Suprapubic skin (tissue), 4 donors: ENCODE measurements around the gene AP1G2. TPM values are rescaled to one million over a fixed set of nuclear protein-coding genes. Genes with fewer than 3 reads are reported as not detected.
A peak's percentile ranks its signal among the peaks of the same experiment; 100 is the strongest.

Source experiments
- DNase-seq, 2 donors: peaks; one replicate each; pipeline ENCODE4 v3.0.0-alpha.2; 2019; ENCODE audit warnings: low spot score in 2 of 2
- H3K27ac ChIP-seq: fragments of 200-600 bp; sonication (generic); one replicate; pipeline ENCODE4 v1.5.1; 2019
- H3K27me3 ChIP-seq: fragments of 200-600 bp; sonication (generic); one replicate; pipeline ENCODE4 v1.5.1; 2019
- H3K36me3 ChIP-seq: fragments of 200-600 bp; sonication (generic); one replicate; pipeline ENCODE4 v1.5.1; 2019
- H3K4me1 ChIP-seq: fragments of 200-600 bp; sonication (generic); one replicate; pipeline ENCODE4 v1.5.1; 2019
- H3K4me3 ChIP-seq: fragments of 200-600 bp; sonication (generic); one replicate; pipeline ENCODE4 v1.5.1; 2019; ENCODE audit warnings: mild to moderate bottlenecking
- H3K9me3 ChIP-seq: fragments of 200-600 bp; sonication (generic); one replicate; pipeline ENCODE4 v1.5.1; 2019
- EP300 ChIP-seq: sonication (generic); formaldehyde crosslinking; IDR thresholded peaks from one replicate; pipeline ENCODE4 v1.6.1; 2017; ENCODE audit warnings: antibody characterized with exemption
- POLR2A ChIP-seq, 2 donors: fragments of 450-650 bp; IDR thresholded peaks; one replicate each; pipeline ENCODE4 v1.6.1; 2017; ENCODE audit warnings: antibody characterized with exemption in 2 of 2, mild to moderate bottlenecking in 2 of 2, moderate library complexity in 2 of 2
- POLR2AphosphoS5 ChIP-seq, 3 donors: sonication (generic); formaldehyde crosslinking; IDR thresholded peaks; one replicate each; pipeline ENCODE4 v1.6.1; 2017; ENCODE audit warnings: antibody characterized with exemption in 3 of 3
- WGBS: methylation state at CpG from one replicate; pipeline ENCODE4 v1.1.5; 2018; 5-methylcytosine and 5-hydroxymethylcytosine counted together
- total RNA-seq, 4 donors: library from RNA; depleted of rRNA; stranded (reverse); fragments of >200 nt; gene quantifications; one replicate each; pipeline ENCODE4 v1.1.0, GENCODE V29; 2016
- TF ChIP-seq, protein P1 (sequence below), 2 donors: fragments of 200-600 bp in 1 of 2; fragments of 450-650 bp in 1 of 2; sonication (generic) in 1 of 2; IDR thresholded peaks; one replicate each; pipeline ENCODE4 v1.5.1; 2016 to 2019; ENCODE audit warnings: antibody characterized with exemption in 2 of 2, mild to moderate bottlenecking in 1 of 2, moderate library complexity in 1 of 2

Gene AP1G2
- total RNA-seq, 4 donors from 2014 or later, result 117 to 415 (median 150) TPM

DNA sequence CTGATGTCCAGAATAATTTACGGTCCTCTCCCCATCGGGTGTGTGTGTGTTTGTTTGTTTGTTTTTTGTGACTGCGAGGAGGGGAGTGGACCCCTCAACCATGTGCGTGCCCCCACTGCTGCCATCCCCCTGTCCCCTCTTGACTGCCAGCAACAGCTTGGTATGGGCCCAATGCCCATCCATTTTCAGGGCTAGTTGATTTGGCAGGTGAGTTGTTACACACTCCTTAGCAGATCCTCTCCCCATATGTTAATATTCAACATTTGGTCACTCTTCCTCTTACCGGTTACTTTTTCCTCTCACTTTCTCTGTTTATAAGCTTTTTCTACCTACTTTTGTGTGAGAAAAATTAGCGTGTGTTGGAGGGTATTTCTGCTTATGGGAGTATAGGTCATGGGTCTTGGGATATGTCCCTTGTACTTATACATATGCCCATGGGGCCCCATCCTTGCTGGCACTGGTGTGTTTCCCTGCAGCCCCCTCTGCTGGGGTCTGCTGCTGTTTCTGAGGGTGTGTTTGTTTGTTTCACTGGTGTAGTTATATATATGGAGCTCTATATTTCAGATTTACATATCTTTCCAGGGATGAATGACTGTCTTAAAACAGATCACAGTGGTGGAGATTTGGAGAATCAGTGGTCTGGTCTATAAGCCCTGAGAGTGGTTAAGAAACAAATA is 49.8 kb downstream of the AP1G2 start:
- H3K4me1 ChIP-seq, result peaks cover 16% of the 10 kb centered on the region
- H3K27me3 ChIP-seq, result no peaks in the 10 kb centered on the region
- no peak for DNase-seq
- H3K27ac ChIP-seq, result no peak overlapping the region
- TF ChIP-seq, protein P1, sequence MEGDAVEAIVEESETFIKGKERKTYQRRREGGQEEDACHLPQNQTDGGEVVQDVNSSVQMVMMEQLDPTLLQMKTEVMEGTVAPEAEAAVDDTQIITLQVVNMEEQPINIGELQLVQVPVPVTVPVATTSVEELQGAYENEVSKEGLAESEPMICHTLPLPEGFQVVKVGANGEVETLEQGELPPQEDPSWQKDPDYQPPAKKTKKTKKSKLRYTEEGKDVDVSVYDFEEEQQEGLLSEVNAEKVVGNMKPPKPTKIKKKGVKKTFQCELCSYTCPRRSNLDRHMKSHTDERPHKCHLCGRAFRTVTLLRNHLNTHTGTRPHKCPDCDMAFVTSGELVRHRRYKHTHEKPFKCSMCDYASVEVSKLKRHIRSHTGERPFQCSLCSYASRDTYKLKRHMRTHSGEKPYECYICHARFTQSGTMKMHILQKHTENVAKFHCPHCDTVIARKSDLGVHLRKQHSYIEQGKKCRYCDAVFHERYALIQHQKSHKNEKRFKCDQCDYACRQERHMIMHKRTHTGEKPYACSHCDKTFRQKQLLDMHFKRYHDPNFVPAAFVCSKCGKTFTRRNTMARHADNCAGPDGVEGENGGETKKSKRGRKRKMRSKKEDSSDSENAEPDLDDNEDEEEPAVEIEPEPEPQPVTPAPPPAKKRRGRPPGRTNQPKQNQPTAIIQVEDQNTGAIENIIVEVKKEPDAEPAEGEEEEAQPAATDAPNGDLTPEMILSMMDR (IDR thresholded peaks at IDR 0.05), result no peak
- TF ChIP-seq POLR2AphosphoS5 (IDR thresholded peaks at IDR 0.05) (no peak), POLR2A (IDR thresholded peaks at IDR 0.05) (no peak), EP300 (no peak)
- WGBS, result 85% methylated on average over 6 of the region's 6 CpGs
- H3K4me3 ChIP-seq, result no peak overlapping the region
- H3K36me3 ChIP-seq, result no peaks in the 10 kb centered on the region
- H3K9me3 ChIP-seq, result no peaks in the 10 kb centered on the region

DNA sequence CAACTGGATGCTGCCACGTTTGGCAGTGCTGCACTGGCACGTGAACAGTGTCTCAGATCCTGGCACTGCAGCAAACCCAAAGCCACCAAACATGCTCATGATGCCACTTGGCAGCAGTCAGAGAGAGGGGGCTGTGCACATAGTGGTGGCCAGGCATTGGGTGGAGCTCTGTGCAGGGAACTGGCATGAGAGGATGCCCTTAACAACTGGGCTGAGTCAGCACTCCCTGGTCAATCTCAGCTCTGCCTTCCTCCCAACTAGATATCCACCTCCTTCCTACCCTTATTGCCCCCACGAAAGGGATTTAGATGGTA is 53.0 kb downstream of the AP1G2 start:
- H3K27me3 ChIP-seq, result no peaks in the 10 kb centered on the region
- H3K4me3 ChIP-seq, result no peak overlapping the region
- no peak for DNase-seq
- H3K9me3 ChIP-seq, result no peaks in the 10 kb centered on the region
- peaks cover 23% of the 10 kb centered on the region for H3K4me1 ChIP-seq
- WGBS, result 55% methylated on average over 3 of the region's 3 CpGs
- H3K27ac ChIP-seq, result no peak overlapping the region
- H3K36me3 ChIP-seq, result no peaks in the 10 kb centered on the region
- TF ChIP-seq POLR2AphosphoS5 (IDR thresholded peaks at IDR 0.05) (no peak), POLR2A (IDR thresholded peaks at IDR 0.05) (no peak), EP300 (no peak)
- TF ChIP-seq, protein P1 (IDR thresholded peaks at IDR 0.05), result no peak

- peak overlapping the region; percentile 9 for H3K4me3 ChIP-seq
- TF ChIP-seq POLR2A (IDR thresholded peaks at IDR 0.05) (no peak), POLR2AphosphoS5 (IDR thresholded peaks at IDR 0.05) (no peak), EP300 (no peak)
- TF ChIP-seq, protein P1 (IDR thresholded peaks at IDR 0.05), result no peak
- DNase-seq, result no peak
- peaks cover 23% of the 10 kb centered on the region for H3K4me1 ChIP-seq
- no peaks in the 10 kb centered on the region for H3K9me3 ChIP-seq
- WGBS, result 61% methylated on average over 8 of the region's 8 CpGs
- no peaks in the 10 kb centered on the region for H3K36me3 ChIP-seq
- H3K27me3 ChIP-seq, result no peaks in the 10 kb centered on the region
- peak overlapping the region; percentile 29 for H3K27ac ChIP-seq
Measured at GRCh38 chr14:23513818-23514643, 53.6 kb downstream of the AP1G2 start.

DNA sequence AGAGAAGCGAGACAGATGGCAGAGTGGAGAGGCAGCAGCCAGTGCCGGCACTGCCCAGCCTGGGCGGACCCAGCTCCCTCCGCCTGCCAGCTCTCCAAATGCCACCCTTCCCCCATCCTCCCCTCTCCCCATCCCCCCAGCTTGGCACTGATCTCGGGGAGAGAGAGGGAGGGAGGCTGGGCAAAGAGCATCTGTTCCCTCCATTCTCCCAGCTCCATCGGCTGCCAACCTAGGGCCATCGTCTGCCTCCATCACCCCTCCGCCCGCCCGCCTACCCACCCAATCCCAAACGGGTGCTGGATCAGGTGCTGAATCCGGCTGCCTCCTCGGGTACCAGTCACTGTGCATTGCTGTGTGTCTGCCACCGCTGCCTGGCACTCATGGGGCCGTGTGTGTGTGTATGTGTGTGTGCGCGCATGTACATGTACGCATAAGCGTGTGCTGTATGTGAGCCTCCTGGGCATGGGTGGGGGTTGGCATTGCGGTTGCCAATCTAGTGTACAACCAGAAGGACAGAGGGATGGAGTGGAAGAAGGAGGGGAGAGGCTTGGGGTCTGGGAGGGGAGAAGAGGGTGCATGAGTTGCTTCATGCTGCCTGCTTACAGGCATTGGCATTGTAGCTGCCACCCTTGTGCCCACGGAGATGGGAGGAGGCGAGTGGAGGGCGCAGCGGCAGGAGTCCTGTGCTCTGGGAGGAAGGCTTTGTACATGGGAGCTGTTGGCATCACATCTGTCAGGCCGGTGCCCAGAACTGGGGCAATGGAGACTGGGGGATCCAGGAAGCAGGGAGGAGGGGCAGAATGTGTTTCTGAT is 54.4 kb downstream of the AP1G2 start:
- TF ChIP-seq, protein P1 (IDR thresholded peaks at IDR 0.05), result no peak
- TF ChIP-seq POLR2AphosphoS5 (IDR thresholded peaks at IDR 0.05) (no peak), POLR2A (IDR thresholded peaks at IDR 0.05) (no peak), EP300 (no peak)
- H3K9me3 ChIP-seq, result no peaks in the 10 kb centered on the region
- DNase-seq, result no peak
- H3K27ac ChIP-seq, result peak overlapping the region; percentile 29
- H3K4me3 ChIP-seq, result peak overlapping the region; percentile 9
- no peaks in the 10 kb centered on the region for H3K27me3 ChIP-seq
- H3K4me1 ChIP-seq, result peaks cover 23% of the 10 kb centered on the region
- 49% methylated on average over 25 of the region's 25 CpGs for WGBS
- no peaks in the 10 kb centered on the region for H3K36me3 ChIP-seq
